Sigmoid colon (tissue), 7 donors: ENCODE results near the gene ADORA3. TPM values are rescaled to one million over a fixed set of nuclear protein-coding genes. Genes with fewer than 3 reads are reported as not detected.

Source experiments
- DNase-seq: peaks from one replicate; pipeline ENCODE4 v3.0.0-alpha.2; 2019
- H3K27ac ChIP-seq, 4 donors: fragments of 200-600 bp; sonication (generic); one replicate each; pipeline ENCODE4 v1.5.1; 2016 to 2019; ENCODE audit warnings: mild to moderate bottlenecking in 1 of 4
- H3K27me3 ChIP-seq, 3 donors: fragments of 200-600 bp; sonication (generic); one replicate each; pipeline ENCODE4 v1.5.1; 2019; ENCODE audit warnings: mild to moderate bottlenecking in 1 of 3
- H3K36me3 ChIP-seq, 4 donors: fragments of 200-600 bp; sonication (generic); one replicate each; pipeline ENCODE4 v1.5.1; 2016 to 2019
- H3K4me1 ChIP-seq, 4 donors: fragments of 200-600 bp; sonication (generic); one replicate each; pipeline ENCODE4 v1.5.1; 2017 to 2019
- H3K4me3 ChIP-seq, 4 donors: fragments of 200-600 bp; sonication (generic); one replicate each; pipeline ENCODE4 v1.5.1; 2017 to 2019; ENCODE audit warnings: mild to moderate bottlenecking in 2 of 4, moderate library complexity in 1 of 4
- H3K9me3 ChIP-seq, 4 donors: fragments of 200-600 bp in 3 of 4; sonication (generic) in 3 of 4; one replicate each; pipeline versions ENCODE4 v1.5.1 to v1.6.1; 2013 to 2019
- CTCF ChIP-seq, 4 experiments: fragments of 450-650 bp in 3 of 4; fragments of 200-600 bp in 1 of 4; IDR thresholded peaks; one replicate each; pipeline ENCODE4 v1.5.1; 2016 to 2019; ENCODE audit warnings: antibody characterized with exemption in 4 of 4, mild to moderate bottlenecking in 3 of 4, moderate library complexity in 2 of 4
- EP300 ChIP-seq, 4 donors: sonication (generic); formaldehyde crosslinking; IDR thresholded peaks; one replicate each; pipeline ENCODE4 v1.6.1; 2017; ENCODE audit warnings: antibody characterized with exemption in 4 of 4
- POLR2A ChIP-seq, 2 donors: fragments of 450-650 bp; IDR thresholded peaks; one replicate each; pipeline ENCODE4 v1.6.1; 2016; ENCODE audit warnings: antibody characterized with exemption in 2 of 2, mild to moderate bottlenecking in 2 of 2, moderate library complexity in 2 of 2
- POLR2AphosphoS5 ChIP-seq, 4 donors: sonication (generic); formaldehyde crosslinking; IDR thresholded peaks; one replicate each; pipeline ENCODE4 v1.6.1; 2017; ENCODE audit warnings: antibody characterized with exemption in 4 of 4
- WGBS, 2 donors: extraction: QIAGEN DNeasy Blood & Tissue Kit; methylation state at CpG; one replicate each; pipeline ENCODE4 v1.1.7; 2013; 5-methylcytosine and 5-hydroxymethylcytosine counted together
- intact Hi-C: fragments of 100-400 bp; cut with DNase I; formaldehyde crosslinking; loops from one replicate; pipeline ENCODE4 v1.15.1; 2023
- polyA plus RNA-seq, 3 donors: library from polyadenylated mRNA; stranded (reverse); fragments of 200-250 nt; gene quantifications; one replicate each; pipeline ENCODE4 v1.2.3, GENCODE V29; 2013
- total RNA-seq, 4 donors: library from RNA; depleted of rRNA; stranded (reverse); fragments of >200 nt; gene quantifications; one replicate each; pipeline ENCODE4 v1.1.0, GENCODE V29; 2016
- donor health status: healthy with polysubstance abuse.
- donor health status: Bipolar disorder and iron deficiency.
- donor health status: healthy.

The ADORA3 gene
- total and polyA plus RNA-seq, 7 donors: 3.0 to 20.6 (median 9.1) TPM

- DNase-seq: peak; percentile 79
- H3K4me3 ChIP-seq: no peak overlapping the region
- TF ChIP-seq EP300 (IDR thresholded peaks at IDR 0.05) (no peak), POLR2AphosphoS5 (IDR thresholded peaks at IDR 0.05) (peak in 2 of 4 donors; percentile 29 to 43)
- H3K4me1 ChIP-seq: peaks cover 0 to 83% (median 70%) of the 10 kb centered on the region in 4 donors
- peak overlapping the region; percentile 91 to 95 (median 94) for H3K27ac ChIP-seq
- no peaks in the 10 kb centered on the region for H3K27me3 ChIP-seq
- intact Hi-C loops: loop anchor here (2.0 to 5.0 kb wide), 2 partner anchors 197 to 245 kb away; partner anchors contain the start of gene DDX20
- no peaks in the 10 kb centered on the region for H3K9me3 ChIP-seq
- no peaks in the 10 kb centered on the region for H3K36me3 ChIP-seq
- 64 to 65% methylated on average over 3 of the region's 3 CpGs for WGBS, 2 donors
Observed at GRCh38 chr1:111509997-111510375, 6.6 kb upstream of the ADORA3 start.

GRCh38 chr1:111507411-111508201, 4.2 kb upstream of the ADORA3 start:
- no peaks in the 10 kb centered on the region for H3K36me3 ChIP-seq
- peaks cover 0 to 74% (median 60%) of the 10 kb centered on the region in 4 donors for H3K4me1 ChIP-seq
- 3 to 4% methylated on average over 15 of the region's 15 CpGs for WGBS, 2 donors
- H3K27ac ChIP-seq: peak overlapping the region; percentile 91 to 95 (median 94)
- peak in 2 of 4 donors; percentile 17 to 27 for TF ChIP-seq POLR2AphosphoS5 (IDR thresholded peaks at IDR 0.05)
- no peak for TF ChIP-seq EP300 (IDR thresholded peaks at IDR 0.05)
- H3K9me3 ChIP-seq: no peaks in the 10 kb centered on the region
- DNase-seq: peak; percentile 89
- peak overlapping the region in 3 of 4 donors; percentile 26 to 31 (median 30) for H3K4me3 ChIP-seq
- intact Hi-C loops: loop anchor here (1.0 to 5.0 kb wide), 4 partner anchors 113 to 247 kb away; partner anchors contain the start of gene DDX20
- H3K27me3 ChIP-seq: no peaks in the 10 kb centered on the region

GRCh38 chr1:111506561-111506960, 3.1 kb upstream of the ADORA3 start:
- H3K4me1 ChIP-seq: peaks cover 0 to 65% (median 53%) of the 10 kb centered on the region in 4 donors
- no peak for TF ChIP-seq CTCF (IDR thresholded peaks at IDR 0.05)
- TF ChIP-seq EP300 (IDR thresholded peaks at IDR 0.05): no peak
- no peak for TF ChIP-seq POLR2A (IDR thresholded peaks at IDR 0.05)
- TF ChIP-seq POLR2AphosphoS5 (IDR thresholded peaks at IDR 0.05): no peak
- no peak for DNase-seq
- WGBS, 2 donors: 43 to 72% methylated on average over 2 of the region's 2 CpGs
- H3K9me3 ChIP-seq: no peaks in the 10 kb centered on the region
- peak overlapping the region; percentile 20 to 93 (median 68) for H3K27ac ChIP-seq
- H3K36me3 ChIP-seq: no peaks in the 10 kb centered on the region
- intact Hi-C loops: loop anchor here (5.0 kb wide), 1 partner anchor 201 kb away; no protein-coding TSS in a partner anchor
- H3K27me3 ChIP-seq: no peaks in the 10 kb centered on the region
- H3K4me3 ChIP-seq: no peak overlapping the region

- Histone ChIP-seq H3K4me3 (no peak overlapping the region), H3K27me3 (no peaks in the 10 kb centered on the region), H3K27ac (peak overlapping the region; percentile 20 to 93 (median 68)), H3K4me1 (peaks cover 0 to 59% (median 49%) of the 10 kb centered on the region in 4 donors), H3K36me3 (no peaks in the 10 kb centered on the region), H3K9me3 (no peaks in the 10 kb centered on the region)
- 72 to 86% methylated on average over 6 of the region's 6 CpGs for WGBS, 2 donors
- intact Hi-C loops: loop anchor here (5.0 kb wide), 1 partner anchor 202 kb away; no protein-coding TSS in a partner anchor
- no peak for TF ChIP-seq POLR2A (IDR thresholded peaks at IDR 0.05)
- TF ChIP-seq POLR2AphosphoS5 (IDR thresholded peaks at IDR 0.05): peak in 1 of 4 donors; percentile 33
- no peak for DNase-seq
Observed at GRCh38 chr1:111505641-111506119, 2.2 kb upstream of the ADORA3 start.

- intact Hi-C loops: no loop called here
- peaks cover 0 to 44% (median 33%) of the 10 kb centered on the region in 4 donors for H3K4me1 ChIP-seq
- no peaks in the 10 kb centered on the region for H3K9me3 ChIP-seq
- DNase-seq: no peak
- WGBS, 2 donors: 63 to 84% methylated on average over 6 of the region's 6 CpGs
- H3K27ac ChIP-seq: peak overlapping the region; percentile 1 to 41 (median 36)
- no peaks in the 10 kb centered on the region for H3K36me3 ChIP-seq
- H3K4me3 ChIP-seq: no peak overlapping the region
- H3K27me3 ChIP-seq: no peaks in the 10 kb centered on the region
- TF ChIP-seq CTCF (IDR thresholded peaks at IDR 0.05) (no peak), POLR2A (IDR thresholded peaks at IDR 0.05) (no peak), POLR2AphosphoS5 (IDR thresholded peaks at IDR 0.05) (no peak), EP300 (IDR thresholded peaks at IDR 0.05) (no peak)
Observed at GRCh38 chr1:111504097-111504496, 664 bp upstream of the ADORA3 start.

- H3K27me3 ChIP-seq: no peaks in the 10 kb centered on the region
- H3K27ac ChIP-seq: no peak overlapping the region
- H3K4me1 ChIP-seq: peaks cover 0 to 23% (median 12%) of the 10 kb centered on the region in 4 donors
- TF ChIP-seq POLR2AphosphoS5 (IDR thresholded peaks at IDR 0.05) (peak in 2 of 4 donors; percentile 13 to 38), CTCF (IDR thresholded peaks at IDR 0.05) (no peak), POLR2A (IDR thresholded peaks at IDR 0.05) (no peak)
- DNase-seq: no peak
- WGBS, 2 donors: 84 to 85% methylated on average over 7 of the region's 7 CpGs
- no peaks in the 10 kb centered on the region for H3K9me3 ChIP-seq
- peak overlapping the region in 1 of 4 donors; percentile 17 for H3K4me3 ChIP-seq
- no peaks in the 10 kb centered on the region for H3K36me3 ChIP-seq
- intact Hi-C loops: no loop called here
Observed at GRCh38 chr1:111501645-111502044, 1.8 kb downstream of the ADORA3 start.
